Peyer's patch (tissue), 4 donors: ENCODE results near the gene MIEN1.

ENCODE experiments used
- CTCF ChIP-seq, 6 experiments: fragments of 450-650 bp in 4 of 6; fragments of 200-600 bp in 2 of 6; sonication (generic) in 1 of 6; IDR thresholded peaks; one replicate each; pipeline ENCODE4 v1.5.1; 2017 to 2019; ENCODE audit warnings: antibody characterized with exemption in 6 of 6, mild to moderate bottlenecking in 3 of 6, moderate library complexity in 1 of 6
- POLR2A ChIP-seq, 2 donors: fragments of 450-650 bp; IDR thresholded peaks; one replicate each; pipeline ENCODE4 v1.5.1; 2017; ENCODE audit warnings: antibody characterized with exemption in 2 of 2, mild to moderate bottlenecking in 2 of 2, moderate library complexity in 2 of 2

DNA sequence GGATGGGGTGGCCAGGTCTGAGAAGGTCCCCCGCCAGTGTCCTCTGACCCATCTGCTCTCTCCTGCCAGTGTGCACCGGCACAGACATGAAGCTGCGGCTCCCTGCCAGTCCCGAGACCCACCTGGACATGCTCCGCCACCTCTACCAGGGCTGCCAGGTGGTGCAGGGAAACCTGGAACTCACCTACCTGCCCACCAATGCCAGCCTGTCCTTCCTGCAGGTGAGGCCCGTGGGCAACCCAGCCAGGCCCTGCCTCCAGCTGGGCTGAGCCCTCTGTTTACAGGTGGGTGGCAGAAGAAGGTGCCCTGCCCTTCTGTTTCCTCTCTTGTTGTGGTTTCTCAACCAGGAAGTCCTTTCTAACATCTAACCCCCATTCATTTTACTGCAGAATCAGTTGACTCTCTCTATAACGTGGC, 23.4 kb downstream of the MIEN1 start:
- TF ChIP-seq CTCF (IDR thresholded peaks at IDR 0.05) (no peak), POLR2A (IDR thresholded peaks at IDR 0.05) (no peak)
